Measurements from ENCODE around the gene COL8A1.

COL8A1 gene

DNA sequence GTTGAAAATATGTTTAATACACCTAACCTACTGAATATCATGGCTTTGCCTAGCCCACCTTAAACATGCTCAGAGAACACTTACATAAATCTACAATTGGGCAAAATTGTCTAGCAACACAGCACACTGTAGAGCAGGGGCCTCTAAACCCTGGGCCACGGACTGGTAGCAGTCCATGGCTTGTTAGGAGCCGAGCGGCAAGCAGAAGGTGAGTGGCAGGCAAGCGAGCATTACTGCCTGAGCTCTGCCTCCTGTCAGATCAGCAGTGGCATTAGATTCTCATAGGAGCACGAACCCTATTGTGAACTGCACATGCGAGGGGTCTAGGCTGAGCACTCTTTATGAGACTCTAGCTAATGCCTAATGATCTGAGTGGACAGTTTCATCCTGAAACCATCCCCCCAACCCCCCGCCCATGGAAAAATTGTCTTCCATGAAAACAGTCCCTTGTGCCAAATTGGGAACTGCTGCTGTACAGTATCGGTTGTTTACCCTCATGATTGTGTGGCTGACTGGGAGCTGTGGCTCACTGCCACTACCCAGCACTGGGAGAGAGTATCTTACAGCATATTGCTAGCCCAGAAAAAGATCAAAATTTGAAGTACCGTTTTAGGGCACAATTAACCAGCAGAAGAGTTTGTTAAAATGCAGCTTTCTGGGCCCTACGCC lies 205.3 kb downstream of the COL8A1 start:
- TF ChIP-seq, protein P1, sequence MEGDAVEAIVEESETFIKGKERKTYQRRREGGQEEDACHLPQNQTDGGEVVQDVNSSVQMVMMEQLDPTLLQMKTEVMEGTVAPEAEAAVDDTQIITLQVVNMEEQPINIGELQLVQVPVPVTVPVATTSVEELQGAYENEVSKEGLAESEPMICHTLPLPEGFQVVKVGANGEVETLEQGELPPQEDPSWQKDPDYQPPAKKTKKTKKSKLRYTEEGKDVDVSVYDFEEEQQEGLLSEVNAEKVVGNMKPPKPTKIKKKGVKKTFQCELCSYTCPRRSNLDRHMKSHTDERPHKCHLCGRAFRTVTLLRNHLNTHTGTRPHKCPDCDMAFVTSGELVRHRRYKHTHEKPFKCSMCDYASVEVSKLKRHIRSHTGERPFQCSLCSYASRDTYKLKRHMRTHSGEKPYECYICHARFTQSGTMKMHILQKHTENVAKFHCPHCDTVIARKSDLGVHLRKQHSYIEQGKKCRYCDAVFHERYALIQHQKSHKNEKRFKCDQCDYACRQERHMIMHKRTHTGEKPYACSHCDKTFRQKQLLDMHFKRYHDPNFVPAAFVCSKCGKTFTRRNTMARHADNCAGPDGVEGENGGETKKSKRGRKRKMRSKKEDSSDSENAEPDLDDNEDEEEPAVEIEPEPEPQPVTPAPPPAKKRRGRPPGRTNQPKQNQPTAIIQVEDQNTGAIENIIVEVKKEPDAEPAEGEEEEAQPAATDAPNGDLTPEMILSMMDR (IDR thresholded peaks at IDR 0.05; ENCODE audit: insufficient read depth, missing control alignments), result no peak
- FAIRE-seq (no peak), DNase-seq (ENCODE audit: insufficient read length, low spot score) (no peak)

DNA sequence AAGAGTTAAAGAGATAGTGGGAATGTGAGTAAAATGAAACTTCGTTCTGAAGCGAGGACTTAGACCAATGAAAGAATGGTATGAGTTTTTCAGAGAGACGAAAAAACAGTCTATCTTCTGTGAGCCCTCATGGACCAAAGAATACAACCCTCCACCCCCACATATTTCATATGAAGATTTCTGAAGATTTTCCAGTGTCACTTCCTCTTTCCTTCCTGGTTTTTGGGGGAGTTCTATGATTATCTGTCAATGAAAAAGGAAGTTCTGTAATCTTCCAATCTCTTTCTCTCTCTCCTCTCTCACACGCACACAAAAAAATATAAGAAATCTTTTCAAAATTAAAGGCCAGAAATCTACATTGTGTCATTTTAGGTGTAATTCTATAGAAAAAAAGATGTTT lies 206.9 kb downstream of the COL8A1 start:
- DNase-seq (ENCODE audit: insufficient read length, low spot score), result no peak
- FAIRE-seq, result no peak
- TF ChIP-seq, protein P1 (IDR thresholded peaks at IDR 0.05; ENCODE audit: insufficient read depth, missing control alignments), result no peak

DNA sequence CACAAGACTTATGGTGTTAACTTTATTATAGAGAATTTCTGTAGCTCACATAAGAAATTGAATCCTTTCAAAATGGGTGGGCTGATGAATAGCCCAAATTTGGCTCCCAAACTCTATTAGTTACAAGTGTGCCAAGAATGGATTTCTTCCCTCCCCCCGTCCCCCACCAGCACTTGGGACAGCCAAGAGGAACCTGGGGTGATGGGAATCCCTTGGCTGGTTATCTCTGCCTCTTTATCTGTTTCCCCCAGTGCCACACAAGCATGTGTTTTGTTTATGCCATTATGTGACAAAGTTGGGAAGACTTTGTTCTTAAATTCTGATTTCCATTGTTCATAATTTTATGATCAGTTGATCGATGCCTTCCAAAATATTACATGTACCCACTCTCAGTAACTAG lies 207.6 kb downstream of the COL8A1 start:
- TF ChIP-seq, protein P1 (IDR thresholded peaks at IDR 0.05; ENCODE audit: insufficient read depth, missing control alignments), result no peak
- DNase-seq (ENCODE audit: insufficient read length, low spot score) (no peak), FAIRE-seq (no peak)

DNA sequence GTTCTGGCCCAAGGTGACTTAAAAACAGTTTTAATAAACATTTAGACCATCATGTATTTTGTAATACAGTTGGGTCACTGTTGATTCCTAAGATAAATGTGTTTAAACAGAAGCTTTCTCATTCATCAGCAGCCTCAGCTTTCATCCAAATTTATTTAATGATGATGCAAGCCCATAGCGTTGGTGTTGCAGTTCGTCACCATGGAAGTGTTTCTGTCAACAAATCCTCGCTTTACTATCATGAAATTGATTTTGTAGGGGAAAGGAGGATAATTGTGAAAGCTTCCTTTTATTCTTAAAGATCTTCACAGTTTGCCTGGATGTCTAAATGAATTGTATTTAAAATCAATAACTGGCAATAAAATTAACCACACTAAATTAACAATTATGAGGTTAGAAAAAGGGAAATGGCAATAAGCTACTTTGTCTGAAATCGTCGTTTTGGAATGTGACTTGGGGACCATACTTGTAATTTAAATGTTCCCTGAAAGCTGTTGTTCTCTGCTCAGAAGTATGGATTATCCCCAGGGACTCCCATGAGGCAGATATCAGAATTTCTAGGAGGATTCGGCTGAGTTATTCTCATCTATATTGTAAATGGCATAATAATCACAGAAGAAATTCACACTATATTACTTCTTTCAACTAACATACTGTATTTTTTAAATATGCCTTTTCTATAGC lies 208.2 kb downstream of the COL8A1 start:
- FAIRE-seq (no peak), DNase-seq (ENCODE audit: insufficient read length, low spot score) (no peak)
- TF ChIP-seq, protein P1 (IDR thresholded peaks at IDR 0.05; ENCODE audit: insufficient read depth, missing control alignments), result no peak

DNA sequence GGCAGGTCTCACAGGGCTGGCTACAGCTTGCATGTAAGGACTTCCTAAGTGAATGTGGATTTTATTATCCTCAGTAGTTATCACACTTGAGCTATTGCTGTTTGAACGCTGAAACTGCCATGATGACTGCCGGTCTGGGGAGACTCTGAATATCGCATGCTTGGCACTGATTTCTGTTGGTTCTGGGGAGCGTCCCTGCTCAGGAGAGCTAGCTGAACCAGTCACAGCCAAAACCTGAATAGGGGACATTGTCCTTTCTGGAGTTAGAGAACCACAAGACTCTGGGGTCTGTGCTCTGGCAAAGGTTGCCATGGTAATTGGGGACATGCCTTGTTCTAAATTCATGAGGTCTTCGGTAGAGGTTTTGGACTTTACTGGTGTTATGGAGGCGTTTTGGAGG lies 210.0 kb downstream of the COL8A1 start:
- DNase-seq (ENCODE audit: insufficient read length, low spot score) (no peak), FAIRE-seq (no peak)
- TF ChIP-seq, protein P1 (IDR thresholded peaks at IDR 0.05; ENCODE audit: insufficient read depth, missing control alignments), result no peak

Measured in D721Med (cell line).